Neural progenitor cell (in vitro differentiated cells): ENCODE measurements around the gene CDC42EP1. TPM values are rescaled to one million over a fixed set of nuclear protein-coding genes. Genes with fewer than 3 reads are reported as not detected.
"Not testable (repeated sequence)": the region's sequence is repeated elsewhere in the genome, so short reads cannot be mapped to it uniquely, and the experiment has no call there.

Source experiments
- DNase-seq: peaks from one replicate; pipeline ENCODE4 v3.0.0-alpha.2; 2016; ENCODE audit warnings: low spot score
- H2AFZ ChIP-seq: fragments of 200-600 bp; sonication (generic); replicated peaks from 2 replicates; pipeline ENCODE4 v1.6.1; 2016; ENCODE audit warnings: antibody characterized with exemption
- H3F3A ChIP-seq: fragments of 200-600 bp; sonication (generic); 2 replicates; pipeline ENCODE4 v1.6.1; 2016; ENCODE audit warnings: antibody characterized with exemption, low read depth
- H3K27ac ChIP-seq: fragments of 200-600 bp; sonication (generic); 2 replicates; pipeline ENCODE4 v1.5.1; 2016; ENCODE audit warnings: mild to moderate bottlenecking
- H3K27me3 ChIP-seq: fragments of 200-600 bp; sonication (generic); 2 replicates; pipeline ENCODE4 v1.6.1; 2016; ENCODE audit warnings: mild to moderate bottlenecking, moderate library complexity
- H3K36me3 ChIP-seq: fragments of 200-600 bp; sonication (generic); 2 replicates; pipeline ENCODE4 v1.5.1; 2016
- H3K4me1 ChIP-seq: fragments of 200-600 bp; sonication (generic); 2 replicates; pipeline ENCODE4 v1.6.1; 2016; ENCODE audit warnings: mixed run types
- H3K4me2 ChIP-seq: fragments of 200-600 bp; sonication (generic); 2 replicates; pipeline ENCODE4 v1.6.1; 2016
- H3K4me3 ChIP-seq: fragments of 200-600 bp; sonication (generic); 2 replicates; pipeline ENCODE4 v1.5.1; 2016
- H3K79me2 ChIP-seq: fragments of 200-600 bp; sonication (generic); 2 replicates; pipeline ENCODE4 v1.6.1; 2016; ENCODE audit warnings: low read depth
- H3K9ac ChIP-seq: fragments of 200-600 bp; sonication (generic); 2 replicates; pipeline ENCODE4 v1.6.1; 2016
- H3K9me3 ChIP-seq: fragments of 200-600 bp; sonication (generic); 2 replicates; pipeline ENCODE4 v1.5.1; 2016; ENCODE audit warnings: low read depth
- H4K20me1 ChIP-seq: fragments of 200-600 bp; sonication (generic); 2 replicates; pipeline ENCODE4 v1.6.1; 2016; ENCODE audit warnings: low read depth
- H3K27ac Mint-ChIP-seq: 3 replicates; pipeline ENCODE4 v1.8.0; 2021; ENCODE audit warnings: mixed read lengths
- H3K27me3 Mint-ChIP-seq: 2 replicates; pipeline ENCODE4 v1.8.0; 2022; ENCODE audit warnings: low read depth, mild to moderate bottlenecking, inconsistent platforms, moderate library complexity, mixed read lengths; ENCODE audit not compliant: insufficient read depth
- H3K36me3 Mint-ChIP-seq: 3 replicates; pipeline ENCODE4 v1.8.0; 2021; ENCODE audit warnings: mixed read lengths
- H3K4me1 Mint-ChIP-seq: 3 replicates; pipeline ENCODE4 v1.8.0; 2021; ENCODE audit warnings: mixed read lengths
- H3K4me3 Mint-ChIP-seq: 3 replicates; pipeline ENCODE4 v1.8.0; 2021; ENCODE audit warnings: mild to moderate bottlenecking, moderate library complexity, mixed read lengths
- H3K9me3 Mint-ChIP-seq: 3 replicates; pipeline ENCODE4 v1.8.0; 2020; ENCODE audit warnings: mixed read lengths
- CTCF ChIP-seq: fragments of 200-600 bp; sonication (generic); IDR thresholded peaks from 2 replicates; pipeline ENCODE4 v1.5.1; 2017; ENCODE audit warnings: antibody characterized with exemption, mild to moderate bottlenecking
- EZH2 ChIP-seq: fragments of 200-600 bp; sonication (generic); IDR thresholded peaks from 2 replicates; pipeline ENCODE4 v1.6.1; 2017; ENCODE audit warnings: antibody characterized with exemption, mild to moderate bottlenecking, moderate library complexity
- EZH2phosphoT487 ChIP-seq: fragments of 200-600 bp; sonication (generic); IDR thresholded peaks from 2 replicates; pipeline ENCODE4 v1.6.1; 2017; ENCODE audit warnings: antibody characterized with exemption
- total RNA-seq: library from RNA; depleted of rRNA; stranded (reverse); fragments of >200 nt; gene quantifications from 2 replicates; pipeline ENCODE4 v1.2.3, GENCODE V29; 2015; ENCODE audit warnings: low replicate concordance

The CDC42EP1 gene
- total RNA-seq, 1 donor from 2014 or later = 0.84 TPM

DNA sequence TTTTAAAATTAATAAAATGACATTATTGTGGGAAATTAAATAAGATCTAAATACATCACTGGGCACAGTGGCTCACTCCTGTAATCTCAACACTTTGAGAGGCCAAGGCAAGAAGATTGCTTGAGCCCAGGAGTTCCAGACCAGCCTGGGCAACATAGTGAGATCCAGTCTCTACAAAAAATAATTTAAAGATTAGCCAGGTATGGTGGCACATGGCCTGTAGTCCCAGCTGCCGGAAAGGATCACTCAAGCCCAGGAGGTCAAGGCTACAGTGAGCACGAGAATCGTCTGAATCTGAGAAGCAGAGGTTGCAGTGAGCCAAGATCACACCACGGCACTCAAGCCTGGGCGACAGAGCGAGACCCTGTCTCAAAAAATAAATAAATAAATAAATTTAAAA is 25.1 kb upstream of the CDC42EP1 start:
- no peak overlapping the region for H3K4me3 ChIP-seq
- H3K36me3 Mint-ChIP-seq = no peaks in the 10 kb centered on the region
- H3F3A ChIP-seq = no peaks in the 10 kb centered on the region
- peaks cover 8% of the 10 kb centered on the region for H3K27me3 Mint-ChIP-seq
- no peaks in the 10 kb centered on the region for H3K79me2 ChIP-seq
- no peak overlapping the region for H2AFZ ChIP-seq
- H3K4me2 ChIP-seq = no peak overlapping the region
- H3K4me3 Mint-ChIP-seq = no peak overlapping the region
- H3K4me1 ChIP-seq = no peaks in the 10 kb centered on the region
- H3K27ac Mint-ChIP-seq = no peak overlapping the region
- no peaks in the 10 kb centered on the region for H3K36me3 ChIP-seq
- DNase-seq = no peak
- H3K27me3 ChIP-seq = no peaks in the 10 kb centered on the region
- no peaks in the 10 kb centered on the region for H3K9me3 ChIP-seq
- no peak for TF ChIP-seq EZH2
- TF ChIP-seq CTCF = no peak
- TF ChIP-seq EZH2phosphoT487 = no peak
- peaks cover 13% of the 10 kb centered on the region for H3K4me1 Mint-ChIP-seq
- H3K27ac ChIP-seq = no peak overlapping the region
- H3K9me3 Mint-ChIP-seq = no peaks in the 10 kb centered on the region
- H3K9ac ChIP-seq = no peak overlapping the region
- H4K20me1 ChIP-seq = no peaks in the 10 kb centered on the region

GRCh38 chr22:37538590-37539357 is 21.5 kb upstream of the CDC42EP1 start:
- peaks cover 11% of the 10 kb centered on the region for H3K27me3 Mint-ChIP-seq
- H3K36me3 ChIP-seq = no peaks in the 10 kb centered on the region
- H2AFZ ChIP-seq = peak overlapping the region; percentile 79
- H3K79me2 ChIP-seq = no peaks in the 10 kb centered on the region
- H3K27ac Mint-ChIP-seq = peak overlapping the region; percentile 25
- no peak overlapping the region for H3K4me2 ChIP-seq
- no peaks in the 10 kb centered on the region for H3K36me3 Mint-ChIP-seq
- TF ChIP-seq CTCF (peak; percentile 87), EZH2 (no peak), EZH2phosphoT487 (no peak)
- no peaks in the 10 kb centered on the region for H3K9me3 Mint-ChIP-seq
- no peaks in the 10 kb centered on the region for H3K4me1 ChIP-seq
- peak; percentile 94 for DNase-seq
- H3K4me3 Mint-ChIP-seq = peak overlapping the region; percentile 19
- H3K9me3 ChIP-seq = no peaks in the 10 kb centered on the region
- H3F3A ChIP-seq = no peaks in the 10 kb centered on the region
- H3K9ac ChIP-seq = no peak overlapping the region
- H4K20me1 ChIP-seq = no peaks in the 10 kb centered on the region
- no peaks in the 10 kb centered on the region for H3K27me3 ChIP-seq
- no peak overlapping the region for H3K27ac ChIP-seq
- peaks cover 32% of the 10 kb centered on the region for H3K4me1 Mint-ChIP-seq
- no peak overlapping the region for H3K4me3 ChIP-seq

DNA sequence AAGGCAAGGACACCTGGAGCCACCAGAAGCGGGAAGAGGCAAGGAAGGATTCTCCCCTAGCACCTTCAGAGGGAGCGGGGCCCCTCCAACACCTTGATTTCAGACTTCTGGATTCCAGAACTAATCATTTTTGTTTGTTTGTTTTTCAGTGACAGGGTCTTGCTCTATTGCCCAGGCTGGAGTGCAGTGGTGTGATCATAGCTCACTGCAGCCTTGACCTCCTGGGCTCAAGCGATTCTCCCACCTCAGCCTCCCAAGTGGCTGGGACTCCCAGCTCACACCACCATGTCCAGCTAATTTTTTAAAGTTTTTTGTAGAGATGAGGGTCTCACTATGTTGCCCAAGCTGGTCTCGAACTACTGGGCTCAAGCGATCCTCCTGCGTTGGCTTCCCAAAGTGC is 20.5 kb upstream of the CDC42EP1 start:
- not testable (repeated sequence) for H3K9me3 ChIP-seq, DNase-seq, H3K27me3 ChIP-seq, H3K4me3 Mint-ChIP-seq, H3K4me2 ChIP-seq, H3K9ac ChIP-seq, H3K36me3 Mint-ChIP-seq, H3F3A ChIP-seq, H3K36me3 ChIP-seq, H3K27ac ChIP-seq, H3K4me3 ChIP-seq, H2AFZ ChIP-seq, H3K9me3 Mint-ChIP-seq, H3K27ac Mint-ChIP-seq, H3K79me2 ChIP-seq, H4K20me1 ChIP-seq, H3K4me1 ChIP-seq
- Mint-ChIP-seq H3K4me1 (peaks cover 31% of the 10 kb centered on the region), H3K27me3 (peaks cover 12% of the 10 kb centered on the region)

DNA sequence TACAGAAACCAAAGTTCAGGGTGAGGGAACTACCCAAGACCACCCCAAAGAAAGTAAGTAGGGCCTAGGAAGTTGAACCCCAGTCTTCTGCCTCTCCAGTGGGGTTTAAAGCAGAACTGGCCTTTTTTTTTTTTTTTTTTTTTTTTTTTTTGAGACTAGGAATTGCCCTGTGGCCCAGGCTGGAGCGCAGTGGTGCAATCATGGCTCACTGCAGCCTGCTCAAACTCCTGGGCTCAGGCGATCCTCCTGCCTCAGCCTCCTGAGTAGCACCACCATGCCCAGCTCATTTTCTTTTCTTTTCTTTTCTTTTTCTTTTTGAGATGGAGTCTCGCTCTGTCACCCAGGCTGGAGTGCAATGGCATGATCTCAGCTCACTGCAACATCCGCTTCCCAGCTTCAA is 17.9 kb upstream of the CDC42EP1 start:
- Mint-ChIP-seq H3K27ac (peak overlapping the region; percentile 66), H3K4me1 (peaks cover 48% of the 10 kb centered on the region), H3K27me3 (peaks cover 17% of the 10 kb centered on the region)
- not testable (repeated sequence) for H3K9ac ChIP-seq, H3K9me3 ChIP-seq, H4K20me1 ChIP-seq, H3K36me3 ChIP-seq, H3K27ac ChIP-seq, H3K36me3 Mint-ChIP-seq, DNase-seq, H3K4me3 ChIP-seq, H3K27me3 ChIP-seq, H3K4me2 ChIP-seq, H3K9me3 Mint-ChIP-seq, H3K4me3 Mint-ChIP-seq, H3K79me2 ChIP-seq, H2AFZ ChIP-seq
- peaks cover 21% of the 10 kb centered on the region for H3K4me1 ChIP-seq
- peaks cover 25% of the 10 kb centered on the region for H3F3A ChIP-seq
